EL (cell line): ENCODE data around the gene CHRNB1.

Experiments
- DNase-seq: peaks from one replicate; pipeline ENCODE4 v3.0.0-alpha.2; 2016

The CHRNB1 gene

GRCh38 chr17:7444682-7445618 lies at the start of gene CHRNB1:
Gene CHRNB1, plus strand, starts transcription at chr17:7445061. Its CDS starts 67 bp downstream, at chr17:7445128.
- peak; percentile 56 for DNase-seq

GRCh38 chr17:7396147-7396546 lies 48.7 kb upstream of the CHRNB1 start:
- DNase-seq: no peak

GRCh38 chr17:7398612-7399011 lies 46.2 kb upstream of the CHRNB1 start:
- DNase-seq: no peak

- DNase-seq: no peak
Observed at GRCh38 chr17:7403043-7403726, 41.7 kb upstream of the CHRNB1 start.

GRCh38 chr17:7403727-7403976 lies 41.2 kb upstream of the CHRNB1 start:
- peak; percentile 81 for DNase-seq

- DNase-seq: peak; percentile 100
Observed at GRCh38 chr17:7403977-7404736, 40.7 kb upstream of the CHRNB1 start, which contains the start of gene TMEM256. Gene TMEM256, minus strand, starts transcription at chr17:7404097. Its CDS starts 13 bp downstream, at chr17:7404084.

GRCh38 chr17:7404737-7405349 lies 40.0 kb upstream of the CHRNB1 start:
- DNase-seq: no peak

- DNase-seq: peak; percentile 26
Observed at GRCh38 chr17:7405350-7406234, 39.3 kb upstream of the CHRNB1 start.

- DNase-seq: no peak
Observed at GRCh38 chr17:7406235-7406825, 38.5 kb upstream of the CHRNB1 start.

GRCh38 chr17:7407082-7407481 lies 37.8 kb upstream of the CHRNB1 start:
- DNase-seq: no peak

- DNase-seq: no peak
Observed at GRCh38 chr17:7407485-7408251, 37.2 kb upstream of the CHRNB1 start, which contains the start of gene NLGN2. Gene NLGN2, plus strand, starts transcription at chr17:7407845. Its CDS starts 411 bp downstream, at chr17:7408256.

GRCh38 chr17:7408252-7408727 lies 36.6 kb upstream of the CHRNB1 start:
- DNase-seq: no peak

- no peak for DNase-seq
Observed at GRCh38 chr17:7408863-7409262, 36.0 kb upstream of the CHRNB1 start.

- DNase-seq: no peak
Observed at GRCh38 chr17:7409716-7410115, 35.1 kb upstream of the CHRNB1 start.

GRCh38 chr17:7410634-7411426 lies 34.0 kb upstream of the CHRNB1 start:
- DNase-seq: no peak

- no peak for DNase-seq
Observed at GRCh38 chr17:7411427-7411750, 33.5 kb upstream of the CHRNB1 start.

- peak; percentile 88 for DNase-seq
Observed at GRCh38 chr17:7413346-7413985, 31.4 kb upstream of the CHRNB1 start.

GRCh38 chr17:7414837-7415236 lies 30.0 kb upstream of the CHRNB1 start:
- no peak for DNase-seq

- no peak for DNase-seq
Observed at GRCh38 chr17:7415784-7416183, 29.1 kb upstream of the CHRNB1 start.
